GM12875 (cell line): Measurements from ENCODE around the gene MKRN1.

Source experiments
- H3K4me3 ChIP-seq: one replicate; pipeline ENCODE4 v1.5.1; 2011; ENCODE audit warnings: low read depth, low read length, control low read depth
- CTCF ChIP-seq: IDR thresholded peaks from 2 replicates; pipeline ENCODE4 v1.5.1; 2011; ENCODE audit warnings: low read depth, mild to moderate bottlenecking, control low read depth, inconsistent platforms, low read length, moderate library complexity, borderline replicate concordance; ENCODE audit not compliant: insufficient read depth

MKRN1 gene

DNA sequence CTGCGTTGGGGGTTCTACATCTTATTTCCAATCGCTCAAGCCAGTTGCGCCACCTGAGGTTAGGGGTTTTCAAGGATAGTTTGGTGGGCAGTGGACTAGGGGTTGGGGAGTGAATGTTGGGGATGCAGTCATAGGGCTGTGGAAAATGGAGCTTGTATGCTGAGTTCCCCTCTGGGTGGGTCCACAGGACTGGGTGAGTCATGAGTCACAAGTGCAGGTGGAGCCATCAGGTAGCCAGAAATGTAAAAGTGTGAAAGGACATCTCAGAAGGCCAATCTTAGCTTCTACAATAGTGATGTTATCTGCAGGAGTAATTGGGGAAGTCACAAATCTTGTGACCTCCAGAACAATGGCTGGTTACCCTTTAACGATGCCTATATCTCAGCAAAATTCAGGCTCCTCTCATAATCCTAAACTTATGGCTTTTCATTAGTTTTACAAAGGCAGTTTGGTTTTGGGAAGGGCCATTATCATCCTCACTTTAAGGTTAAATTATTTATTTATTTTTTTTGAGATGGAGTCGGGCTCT, 18.0 kb upstream of the MKRN1 start:
- H3K4me3 ChIP-seq = no peak overlapping the region
- no peak for TF ChIP-seq CTCF

GRCh38 chr7:140495514-140496097, 16.3 kb upstream of the MKRN1 start:
- H3K4me3 ChIP-seq = no peak overlapping the region
- no peak for TF ChIP-seq CTCF

DNA sequence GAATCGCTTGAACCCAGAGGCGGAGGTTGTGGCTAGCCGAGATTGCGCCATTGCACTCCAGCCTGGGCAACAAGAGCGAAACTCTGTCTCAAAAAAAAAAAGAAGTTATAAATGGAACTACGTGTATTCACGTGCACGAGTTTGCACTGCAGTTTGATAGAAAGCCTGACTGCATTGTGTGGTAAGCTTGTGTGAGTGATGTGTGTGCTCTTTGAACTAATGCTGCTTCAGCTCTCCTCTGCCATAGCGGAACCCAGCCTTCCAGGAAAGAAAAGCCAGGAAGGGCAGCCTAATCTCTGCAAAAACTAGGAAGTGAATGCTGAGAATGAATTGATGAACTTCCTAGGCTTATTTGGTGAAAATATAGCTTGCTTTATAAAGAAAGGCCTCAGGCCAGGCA, 15.6 kb upstream of the MKRN1 start:
- TF ChIP-seq CTCF = no peak

GRCh38 chr7:140489026-140489359, 9.7 kb upstream of the MKRN1 start:
- H3K4me3 ChIP-seq = no peak overlapping the region
- TF ChIP-seq CTCF = no peak

More for the DNA sequence above, 15.6 kb upstream of the MKRN1 start:
- H3K4me3 ChIP-seq = no peak overlapping the region

- no peak for TF ChIP-seq CTCF
- no peak overlapping the region for H3K4me3 ChIP-seq
Observed at GRCh38 chr7:140485500-140486265, 6.4 kb upstream of the MKRN1 start.

GRCh38 chr7:140484951-140485499, 5.7 kb upstream of the MKRN1 start:
- no peak for TF ChIP-seq CTCF
- H3K4me3 ChIP-seq = no peak overlapping the region
